G401.6 (cell line): ENCODE data around the gene PLEKHG4.

ENCODE experiments used
- FAIRE-seq: peaks from 2 replicates; lab custom pipeline; 2012; peaks lifted over from hg19 to GRCh38; lab: Jason Lieb, UNC

Gene PLEKHG4

DNA sequence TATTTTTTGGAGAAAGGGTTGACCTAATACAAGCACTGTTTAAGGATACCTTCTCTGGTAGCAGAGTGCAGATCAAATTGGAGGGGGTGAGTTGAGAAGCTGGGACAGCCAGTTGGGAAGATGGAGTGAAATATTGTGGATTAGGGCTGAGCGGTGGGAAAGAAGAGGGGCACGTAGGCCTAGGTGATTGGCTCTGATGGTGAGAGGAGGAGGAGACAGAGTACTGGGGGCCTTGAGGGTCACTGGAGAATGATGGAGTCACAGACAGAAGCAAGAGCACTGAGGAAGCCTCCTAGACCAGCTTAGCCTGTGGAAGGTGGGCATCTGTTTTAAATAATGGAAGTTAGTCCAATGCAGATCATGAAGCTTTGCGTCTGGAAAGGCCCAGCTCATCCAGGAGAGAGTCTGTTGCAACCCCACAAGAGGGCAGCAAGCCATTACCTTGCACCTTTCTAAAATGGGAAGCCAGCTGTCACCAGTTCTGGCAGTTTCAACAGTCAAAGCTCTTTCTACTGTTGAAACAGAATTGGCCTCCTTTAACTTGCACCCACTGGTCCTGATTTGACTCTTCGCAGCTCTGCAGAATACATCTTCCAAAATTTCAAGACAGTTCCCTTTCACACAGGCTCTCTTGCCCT lies 18.8 kb upstream of the PLEKHG4 start:
- FAIRE-seq = peak; percentile 76

DNA sequence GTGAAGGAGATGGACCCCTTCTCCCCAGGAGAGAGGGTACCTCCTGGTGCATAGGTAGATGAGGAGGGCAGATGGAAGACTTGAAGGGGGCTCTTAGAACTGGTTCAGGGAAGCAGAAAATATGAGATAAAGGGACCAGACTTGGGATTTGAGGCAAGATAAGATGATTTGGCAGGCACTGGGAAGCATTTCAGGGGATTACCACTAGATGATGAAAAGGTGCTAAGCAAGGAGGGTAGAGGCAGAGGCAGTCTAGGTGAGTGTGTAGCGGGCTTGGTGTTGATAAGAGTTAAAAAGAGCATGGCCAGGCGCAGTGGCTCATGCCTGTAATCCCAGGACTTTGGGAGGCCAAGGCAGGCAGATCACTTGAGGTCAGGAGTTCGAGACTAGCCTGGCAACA lies 16.1 kb upstream of the PLEKHG4 start:
- no peak for FAIRE-seq

DNA sequence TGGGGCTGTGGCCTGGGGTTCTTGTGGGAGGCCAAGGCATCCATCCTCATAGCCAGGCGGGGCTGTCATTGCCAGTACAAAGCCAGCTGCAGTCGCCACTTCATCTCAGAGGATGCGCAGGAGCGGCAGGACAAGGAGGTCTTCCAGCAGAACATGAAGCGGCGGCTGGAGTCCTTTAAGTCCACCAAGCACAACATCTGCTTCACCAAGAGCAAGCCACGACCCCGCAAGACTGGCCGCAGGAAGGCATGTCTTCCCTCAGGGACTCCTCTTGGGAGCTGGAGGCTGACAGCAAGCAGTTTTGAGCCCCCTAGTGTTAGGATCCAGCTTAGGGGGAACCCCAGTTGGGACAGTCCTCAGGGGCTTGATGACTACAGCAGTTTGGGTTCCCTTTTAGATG lies 15.1 kb upstream of the PLEKHG4 start:
- FAIRE-seq = no peak

DNA sequence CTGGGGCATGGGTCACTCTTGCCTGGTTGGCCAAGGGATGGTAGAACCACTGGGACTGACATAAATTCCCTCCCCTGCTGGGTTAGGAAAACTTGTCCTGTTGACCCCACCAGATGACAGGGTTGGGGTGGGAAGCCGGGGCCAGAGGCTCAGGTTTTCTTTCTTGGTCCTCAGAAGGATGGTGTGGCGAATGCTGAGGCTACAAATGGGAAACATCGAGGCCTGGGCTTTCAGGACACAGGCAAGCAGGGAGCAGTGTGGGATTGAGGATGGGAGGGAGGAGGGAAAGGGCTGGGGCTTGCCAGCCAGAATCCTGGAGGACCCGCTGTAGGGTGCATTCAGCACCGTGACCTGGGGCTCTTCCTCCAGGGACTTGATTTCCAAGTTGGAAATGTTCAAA lies 14.5 kb upstream of the PLEKHG4 start:
- FAIRE-seq = no peak

DNA sequence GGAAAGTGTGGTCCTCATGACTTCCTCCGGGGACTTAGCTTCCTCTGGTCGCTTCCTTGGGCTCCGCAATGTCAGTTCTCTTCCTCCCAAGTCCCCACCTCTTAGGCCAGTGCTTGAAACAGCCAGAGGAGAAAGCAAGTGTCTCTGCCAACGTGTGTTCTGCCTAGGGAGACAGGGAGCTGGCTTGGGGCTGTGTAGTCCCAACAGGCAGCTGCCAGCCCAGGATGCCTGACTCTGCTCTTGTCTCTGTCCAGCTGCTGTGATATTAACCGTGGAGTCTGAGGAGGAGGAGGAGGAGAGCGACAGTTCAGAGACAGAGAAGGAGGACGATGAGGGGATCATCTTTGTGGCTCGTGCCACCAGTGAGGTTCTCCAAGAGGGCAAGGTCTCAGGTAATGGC lies 13.5 kb upstream of the PLEKHG4 start:
- FAIRE-seq = no peak

DNA sequence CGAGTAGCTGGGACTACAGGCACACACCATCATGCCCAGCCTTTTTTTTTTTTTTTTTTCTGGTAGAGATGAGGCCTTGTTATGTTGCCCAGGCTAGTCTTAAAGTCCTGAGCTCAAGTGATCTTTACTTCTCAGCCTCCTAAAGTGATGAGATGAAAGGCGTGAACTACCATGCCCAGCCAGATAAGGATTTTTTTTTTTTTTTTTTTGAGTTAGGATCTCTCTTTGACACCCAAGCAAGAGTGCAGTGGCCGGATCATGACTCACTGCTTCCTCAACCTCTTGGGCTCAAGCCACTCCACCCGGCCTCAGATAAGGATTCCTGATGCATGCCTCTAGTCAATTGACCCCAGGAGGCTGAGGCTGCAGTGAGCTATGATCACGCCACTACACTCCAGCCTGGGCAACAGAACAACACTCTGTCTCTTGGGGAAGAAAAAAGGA lies 11.2 kb upstream of the PLEKHG4 start:
- FAIRE-seq = no peak

DNA sequence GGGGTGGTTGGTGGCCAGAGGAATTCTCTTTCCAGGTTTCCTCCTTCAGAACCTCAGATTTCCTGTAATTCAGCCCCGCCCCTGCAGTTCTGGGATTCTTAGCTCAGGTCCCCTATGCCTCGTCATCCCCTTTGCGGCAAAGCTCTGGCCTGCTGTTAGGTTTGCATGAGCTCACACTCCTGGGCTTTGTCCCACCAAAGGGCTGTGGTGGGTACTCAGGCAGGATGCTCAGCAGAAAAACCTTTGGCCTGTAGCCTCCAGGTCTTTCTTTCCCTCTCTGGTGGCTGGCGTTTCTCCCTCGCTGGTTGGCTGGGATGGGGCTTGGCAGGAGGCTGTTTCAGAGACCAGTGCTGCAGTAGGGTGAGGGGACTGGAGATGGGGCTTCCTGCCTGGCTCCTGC lies 9.6 kb upstream of the PLEKHG4 start:
- no peak for FAIRE-seq

DNA sequence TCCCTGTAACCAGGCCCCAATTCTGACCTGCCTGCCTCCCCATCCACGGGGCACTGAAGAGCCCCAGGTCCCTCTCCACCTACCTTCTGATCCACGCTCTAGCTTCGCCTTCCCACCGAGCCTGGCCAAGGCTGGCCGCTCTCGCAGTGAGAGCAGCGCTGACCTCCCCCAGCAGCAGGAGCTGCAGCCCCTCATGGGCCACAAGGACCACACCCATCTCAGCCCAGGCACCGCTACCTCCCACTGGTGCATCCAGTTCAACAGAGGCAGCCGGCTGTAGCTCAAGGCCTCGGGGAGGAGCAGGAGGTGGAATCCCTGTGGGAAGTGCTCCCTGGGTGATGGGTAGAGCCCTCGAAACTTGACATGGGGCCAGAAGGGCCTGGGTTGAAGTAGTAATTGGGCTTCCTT lies 8.4 kb upstream of the PLEKHG4 start:
- no peak for FAIRE-seq

DNA sequence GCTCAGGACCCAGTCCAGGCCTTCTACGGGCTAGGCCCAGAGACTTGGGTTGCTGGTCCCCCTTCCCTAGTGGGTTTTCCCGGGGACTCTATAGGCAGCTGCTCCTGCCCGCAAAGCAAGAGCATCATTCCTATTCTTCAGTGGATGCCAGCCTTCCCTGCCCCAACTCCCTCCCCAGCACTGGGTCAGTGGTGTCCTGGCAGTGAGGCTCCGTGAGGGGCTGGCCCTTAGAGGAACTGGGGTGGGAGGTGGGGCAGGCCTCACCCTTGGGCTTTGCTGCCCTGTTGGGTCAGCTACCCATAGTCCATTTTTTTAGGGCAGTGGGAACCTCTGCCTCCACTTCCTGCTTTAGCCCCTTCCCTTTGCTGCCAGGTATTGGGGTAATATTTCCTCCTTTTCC lies 7.9 kb upstream of the PLEKHG4 start:
- no peak for FAIRE-seq

DNA sequence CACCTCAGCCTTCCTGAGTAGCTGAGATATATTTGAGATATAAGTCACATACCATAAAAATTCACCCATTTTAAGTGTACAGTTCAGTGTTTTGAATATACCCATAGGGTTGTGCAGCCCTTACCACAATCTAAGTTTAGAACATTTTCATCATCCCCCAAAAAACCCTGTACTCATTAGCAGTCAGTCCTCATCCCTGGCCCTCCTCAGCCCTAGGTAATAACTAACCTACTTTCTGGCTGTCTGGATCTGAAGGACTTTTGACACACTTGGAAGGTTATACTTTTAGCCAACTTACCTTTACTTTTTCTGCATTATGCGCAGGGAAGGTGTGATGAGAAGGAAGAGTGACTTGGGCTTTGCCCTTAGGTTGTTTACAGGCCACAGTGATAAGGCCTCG lies 4.0 kb upstream of the PLEKHG4 start:
- no peak for FAIRE-seq

DNA sequence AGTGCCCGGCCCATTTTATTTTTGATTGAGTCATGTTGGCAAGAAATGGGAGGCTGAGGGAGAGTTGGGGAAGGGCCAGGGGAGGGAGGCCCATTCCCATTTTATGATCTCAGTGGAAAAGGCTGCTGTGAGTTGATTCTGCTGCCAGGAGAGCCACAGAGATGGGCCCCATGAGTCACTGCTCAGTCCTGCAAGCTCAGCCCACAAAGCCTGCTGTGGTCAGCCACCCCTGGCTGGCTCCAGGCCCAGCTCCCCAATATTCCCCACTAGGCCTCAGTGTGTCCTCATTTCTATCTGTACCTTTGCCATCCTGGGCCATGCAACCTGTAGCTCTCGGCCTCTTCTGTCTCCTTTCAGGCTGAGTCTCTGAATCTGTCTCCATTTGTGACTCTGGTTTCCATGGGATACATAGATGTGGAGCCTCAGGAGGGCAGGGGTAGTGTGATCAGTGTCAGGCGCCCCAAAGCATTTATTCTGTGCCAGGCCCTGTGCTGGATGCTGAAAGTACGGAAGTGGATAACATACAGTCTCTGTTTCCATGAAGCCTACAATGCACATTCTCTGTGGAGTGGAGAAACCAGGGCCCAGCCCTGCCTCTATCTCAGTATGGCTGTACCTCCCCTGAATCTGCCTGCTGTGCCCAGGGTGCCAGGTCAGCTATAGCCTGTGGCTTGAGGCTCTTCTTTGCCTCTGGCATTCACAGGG lies 1.9 kb upstream of the PLEKHG4 start:
- no peak for FAIRE-seq

DNA sequence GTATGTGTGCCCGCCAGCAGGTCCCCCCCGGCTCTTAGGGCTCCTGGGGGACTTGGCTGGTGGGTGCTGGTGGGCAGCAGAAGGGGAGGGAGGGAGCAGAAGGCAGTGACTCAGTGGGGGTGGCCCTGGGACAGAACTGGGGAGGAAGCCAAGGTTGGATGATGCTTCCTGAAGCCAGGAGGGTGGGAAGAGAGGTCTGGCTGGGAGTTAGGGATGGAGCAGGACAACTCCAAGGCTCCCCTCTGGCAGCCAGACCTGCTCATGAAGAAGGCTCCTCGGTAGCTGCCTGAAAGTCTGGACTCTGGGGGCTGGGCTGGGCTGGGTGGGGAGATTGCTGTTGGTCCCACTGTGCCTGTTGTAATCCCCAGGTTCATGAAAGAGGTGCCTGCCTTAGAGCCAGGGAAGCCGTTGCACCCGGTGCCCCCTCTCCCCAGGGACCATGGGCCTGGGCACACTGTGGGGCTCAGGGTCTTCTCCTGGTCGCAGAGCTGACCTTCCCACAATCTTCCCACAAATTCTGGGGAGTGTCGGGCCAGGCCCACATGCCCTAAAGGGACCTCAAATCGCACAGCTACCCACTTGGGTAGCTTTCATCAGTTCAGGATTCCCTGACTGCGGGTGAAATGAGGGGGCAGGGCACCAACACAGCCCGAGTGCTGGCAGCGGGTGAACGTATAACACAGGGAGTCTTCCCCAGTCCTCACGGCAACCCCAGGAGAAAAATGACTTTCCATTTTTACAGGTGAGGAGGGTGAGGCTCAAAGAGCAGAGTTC lies 1.1 kb upstream of the PLEKHG4 start:
- FAIRE-seq = no peak

DNA sequence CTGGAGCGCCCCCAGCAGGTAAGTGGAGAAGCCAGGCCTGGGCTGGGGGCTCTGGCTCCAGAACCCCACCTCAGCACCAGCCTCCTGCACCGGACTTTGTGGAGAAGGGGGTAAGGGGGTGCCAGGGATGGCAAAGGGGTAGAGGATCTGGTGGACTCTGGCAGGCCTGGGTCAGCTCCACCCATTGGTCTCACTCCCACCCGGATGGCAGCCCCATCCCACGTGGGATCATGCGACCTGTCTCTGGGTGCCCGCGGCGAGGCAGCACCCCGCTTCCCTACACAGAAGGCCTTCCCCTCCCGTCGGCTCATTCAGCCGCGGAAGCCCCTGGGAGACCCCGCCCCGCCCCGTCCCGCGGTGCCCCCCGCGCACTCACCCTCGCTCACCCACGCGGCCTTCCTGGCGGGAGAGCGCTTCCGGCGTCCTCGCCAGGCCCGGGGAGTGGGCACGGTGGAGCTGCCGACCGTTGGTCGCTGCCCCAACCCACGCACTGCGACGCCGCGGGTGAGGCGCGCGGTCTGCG lies 498 bp upstream of the PLEKHG4 start:
- no peak for FAIRE-seq

DNA sequence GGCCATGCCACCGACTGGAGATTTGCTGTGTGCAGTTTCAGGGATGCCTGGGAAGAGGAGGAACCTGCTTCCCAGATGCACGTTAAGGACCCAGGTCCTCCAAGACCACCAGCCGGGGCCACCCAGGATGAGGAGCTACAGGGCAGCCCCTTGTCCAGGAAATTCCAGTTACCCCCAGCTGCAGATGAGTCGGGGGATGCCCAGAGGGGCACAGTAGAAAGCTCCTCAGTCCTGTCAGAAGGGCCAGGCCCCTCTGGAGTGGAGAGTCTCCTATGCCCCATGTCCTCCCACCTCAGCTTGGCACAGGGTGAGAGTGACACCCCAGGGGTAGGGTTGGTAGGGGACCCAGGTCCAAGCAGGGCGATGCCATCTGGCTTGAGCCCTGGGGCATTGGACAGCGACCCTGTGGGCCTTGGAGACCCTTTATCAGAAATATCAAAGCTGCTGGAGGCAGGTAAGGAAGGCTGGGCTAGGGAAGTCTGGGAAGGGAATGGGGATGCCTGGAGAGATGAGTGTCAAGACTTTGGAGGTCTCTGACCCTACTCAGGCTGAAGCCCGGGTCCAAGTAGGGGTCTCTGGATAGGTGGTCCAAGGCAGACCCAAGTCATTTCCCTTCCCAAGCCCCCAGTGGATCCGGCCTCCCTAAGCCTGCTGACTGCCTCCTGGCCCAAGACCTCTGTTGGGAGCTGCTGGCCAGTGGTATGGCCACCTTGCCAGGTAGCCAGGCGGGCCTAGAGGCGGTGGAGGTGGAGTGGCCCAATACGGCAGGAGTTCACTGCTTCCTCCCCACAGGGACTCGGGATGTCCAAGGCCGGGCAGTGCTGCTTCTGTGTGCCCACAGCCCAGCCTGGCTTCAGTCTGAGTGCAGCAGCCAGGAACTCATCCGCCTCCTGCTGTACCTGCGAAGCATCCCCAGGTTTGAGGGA lies 1.0 kb downstream of the PLEKHG4 start:
- no peak for FAIRE-seq

DNA sequence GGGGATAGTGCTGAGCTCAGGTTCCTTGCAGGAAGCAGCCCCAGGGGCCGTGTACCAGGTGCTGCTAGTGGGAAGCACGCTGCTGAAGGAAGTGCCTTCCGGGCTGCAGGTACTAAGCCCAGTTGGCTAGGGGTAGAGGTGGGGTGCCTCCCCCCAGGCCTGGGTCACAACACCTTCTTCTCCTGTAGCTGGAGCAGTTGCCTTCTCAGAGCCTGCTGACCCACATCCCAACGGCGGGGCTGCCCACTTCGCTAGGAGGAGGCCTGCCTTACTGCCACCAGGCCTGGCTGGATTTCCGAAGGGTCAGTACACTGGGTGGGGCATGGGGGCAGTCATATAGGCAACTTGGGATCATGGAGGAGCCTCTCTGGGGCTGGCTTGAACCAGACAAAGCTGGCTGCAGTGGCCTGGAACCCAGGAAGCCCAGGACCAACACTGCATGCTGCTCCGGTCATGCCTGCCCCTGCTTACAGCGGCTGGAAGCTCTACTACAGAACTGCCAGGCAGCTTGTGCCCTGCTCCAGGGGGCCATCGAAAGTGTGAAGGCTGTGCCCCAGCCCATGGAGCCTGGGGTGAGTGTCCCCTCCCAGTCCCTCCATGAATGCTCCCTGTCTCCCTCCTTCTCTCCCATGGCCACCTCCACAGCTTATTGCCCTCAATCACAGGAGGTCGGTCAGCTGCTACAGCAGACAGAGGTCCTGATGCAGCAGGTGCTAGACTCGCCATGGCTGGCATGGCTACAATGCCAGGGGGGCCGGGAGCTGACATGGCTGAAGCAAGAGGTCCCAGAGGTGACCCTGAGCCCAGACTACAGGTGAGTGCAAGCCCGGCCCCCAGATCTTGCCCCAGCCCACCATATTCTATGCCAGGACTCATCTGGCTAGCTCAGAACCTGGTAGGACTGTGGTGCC lies 2.5 kb downstream of the PLEKHG4 start:
- FAIRE-seq = no peak

DNA sequence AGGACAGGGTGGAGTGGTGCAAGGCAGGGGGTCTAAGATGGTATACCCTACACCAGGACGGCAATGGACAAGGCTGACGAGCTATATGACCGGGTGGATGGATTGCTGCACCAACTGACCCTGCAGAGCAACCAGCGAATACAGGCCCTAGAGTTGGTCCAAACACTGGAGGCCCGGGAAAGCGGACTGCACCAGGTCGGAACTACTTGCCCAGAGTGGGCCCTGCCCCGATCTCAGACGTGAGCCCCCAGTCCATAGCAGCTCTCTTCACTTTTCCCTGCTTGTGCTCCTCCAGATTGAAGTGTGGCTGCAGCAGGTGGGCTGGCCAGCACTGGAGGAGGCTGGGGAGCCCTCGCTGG lies 3.1 kb downstream of the PLEKHG4 start:
- FAIRE-seq = no peak

DNA sequence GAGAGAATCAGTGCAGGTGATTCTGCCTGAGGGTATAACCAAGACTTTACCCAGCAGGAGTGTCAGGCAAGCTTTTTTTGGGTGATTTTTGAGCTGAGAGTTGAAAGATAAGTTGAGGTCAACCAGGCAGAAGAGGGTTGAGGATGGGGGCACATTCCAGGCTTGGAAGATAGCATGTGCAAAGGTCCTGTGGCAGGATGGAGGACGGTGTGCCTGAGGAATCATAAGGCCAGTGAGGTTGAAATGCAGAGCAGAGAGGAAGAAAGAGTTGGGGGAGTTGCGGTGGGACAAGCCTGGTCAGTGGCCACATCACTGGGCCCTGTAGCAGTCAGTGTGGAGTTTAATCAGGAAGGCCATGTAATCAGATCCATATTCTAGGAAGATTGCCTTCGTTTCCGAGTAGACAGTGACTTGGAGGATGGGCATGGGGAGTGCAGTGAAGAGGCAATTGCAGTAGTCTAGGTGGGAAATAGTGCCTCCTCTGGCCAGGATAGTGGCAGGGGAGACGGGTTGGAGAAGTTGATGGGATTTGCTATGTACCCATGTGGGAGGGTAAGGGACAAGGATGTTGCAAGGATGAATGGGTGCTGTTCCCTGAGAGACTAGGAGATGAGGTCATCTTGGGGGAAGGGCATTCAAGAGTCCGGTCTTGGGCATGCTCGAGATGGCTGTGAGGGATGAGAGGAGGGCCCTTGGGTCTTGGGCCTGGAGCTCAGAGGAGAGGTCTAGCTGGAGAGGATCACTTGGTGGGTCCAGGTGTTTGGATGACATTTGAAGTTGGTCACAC lies 3.9 kb downstream of the PLEKHG4 start:
- FAIRE-seq = no peak

DNA sequence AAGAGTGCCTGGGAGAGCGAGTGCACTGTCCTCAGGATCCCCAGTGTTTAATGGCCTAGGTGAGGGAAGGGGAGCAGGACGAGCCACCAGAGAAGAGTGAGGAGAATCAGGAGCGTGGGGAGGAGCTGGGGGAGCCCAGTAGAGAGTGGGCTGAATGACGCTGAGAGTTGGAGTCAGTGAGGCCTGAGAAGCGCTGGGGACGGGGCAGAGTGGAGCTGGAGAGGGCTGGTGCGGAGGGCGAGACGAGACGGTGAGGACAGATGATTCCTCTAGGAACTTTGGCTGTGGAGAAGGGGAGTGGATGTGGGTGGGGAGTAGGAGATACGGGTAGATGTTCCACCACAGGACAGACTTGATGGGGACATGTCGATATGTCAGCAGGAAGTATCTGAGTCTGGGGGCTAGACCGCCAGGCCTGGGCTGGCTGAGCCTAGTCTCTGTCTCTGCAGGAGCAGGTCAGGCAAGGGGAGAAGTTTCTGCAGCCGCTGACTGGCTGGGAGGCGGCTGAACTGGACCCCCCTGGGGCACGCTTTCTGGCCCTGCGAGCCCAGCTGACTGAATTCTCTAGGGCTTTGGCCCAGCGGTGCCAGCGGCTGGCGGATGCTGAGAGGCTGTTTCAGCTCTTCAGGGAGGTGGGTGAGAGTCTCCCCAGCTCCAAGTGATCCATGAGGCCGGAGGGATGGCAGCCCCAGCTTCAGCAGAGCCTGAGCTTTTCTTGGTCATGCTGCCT lies 4.7 kb downstream of the PLEKHG4 start:
- FAIRE-seq = no peak
